NCI-H345 (cell line): ENCODE measurements around the gene CCDC69.
"Not testable (repeated sequence)": the region's sequence is repeated elsewhere in the genome, so short reads cannot be mapped to it uniquely, and the experiment has no call there.

Experiments
- DNase-seq: peaks from one replicate; lab custom pipeline; 2025; lab: John Stamatoyannopoulos, UW

CCDC69 gene

DNA sequence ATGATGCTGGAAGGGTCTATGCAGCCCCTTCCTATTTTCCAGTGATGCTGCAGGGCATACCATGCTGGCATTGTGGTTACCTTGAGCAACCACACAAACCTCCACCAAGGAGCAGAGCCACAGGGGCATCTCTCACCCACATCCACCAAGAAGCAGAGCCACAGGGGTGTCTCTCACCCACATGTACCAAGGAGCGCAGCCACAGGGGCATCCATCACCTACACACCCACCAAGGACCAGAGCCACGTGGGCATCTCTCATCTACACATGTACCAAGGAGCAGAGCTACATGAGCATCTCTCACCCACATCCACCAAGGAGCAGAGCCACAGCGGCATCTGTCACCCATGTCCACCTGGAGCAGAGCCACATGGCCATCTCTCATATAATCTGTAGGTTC lies 20.3 kb upstream of the CCDC69 start:
- no peak for DNase-seq

DNA sequence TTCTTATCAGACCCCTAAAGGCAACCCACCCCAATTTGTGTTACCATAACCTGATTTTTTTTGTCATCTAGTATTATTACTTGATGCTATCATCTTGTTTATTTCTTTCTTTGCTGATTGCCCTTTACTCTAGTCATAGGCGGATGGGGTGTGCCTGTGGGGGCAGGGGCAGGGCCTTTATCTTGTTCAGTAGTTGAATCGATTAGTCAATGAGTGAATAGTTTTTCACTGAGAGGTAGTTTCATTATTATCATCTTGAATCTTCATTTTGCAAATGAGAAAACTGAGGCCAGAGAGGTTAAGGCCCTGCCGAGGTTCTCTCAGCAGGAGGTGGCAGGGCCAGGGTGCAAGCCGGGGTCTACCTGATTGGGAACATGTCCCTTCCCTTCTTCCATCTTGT lies 19.7 kb upstream of the CCDC69 start:
- DNase-seq = no peak

- DNase-seq = no peak
These were observed 19.2 kb upstream of the CCDC69 start for GRCh38 chr5:151243127-151243526.

GRCh38 chr5:151240924-151241635 lies 17.2 kb upstream of the CCDC69 start:
- DNase-seq = peak; percentile 5

DNA sequence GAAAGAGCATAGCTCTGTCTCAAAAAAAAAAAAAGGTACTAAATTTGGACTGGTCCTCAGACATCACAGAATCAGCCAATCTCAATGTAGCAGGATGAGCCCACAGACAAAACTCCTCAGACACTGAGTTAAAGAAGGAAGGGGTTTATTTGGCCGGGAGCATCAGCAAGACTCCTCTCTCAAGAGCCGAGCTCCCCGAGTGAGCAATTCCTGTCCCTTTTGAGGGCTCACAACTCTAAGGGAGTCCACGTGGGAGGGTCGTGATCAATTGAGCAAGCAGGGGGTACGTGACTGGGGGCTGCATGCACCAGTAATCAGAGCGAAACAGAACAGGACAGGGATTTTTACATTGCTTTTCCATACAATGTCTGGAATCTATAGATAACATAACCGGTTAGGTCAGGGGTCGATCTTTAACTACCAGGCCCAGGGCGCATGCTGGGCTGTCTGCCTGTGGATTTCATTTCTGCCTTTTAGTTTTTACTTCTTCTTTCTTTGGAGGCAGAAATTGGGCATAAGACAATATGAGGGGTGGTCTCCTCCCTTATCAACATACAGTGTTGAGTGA lies 16.5 kb upstream of the CCDC69 start:
- not testable (repeated sequence) for DNase-seq

GRCh38 chr5:151239237-151239861 lies 15.5 kb upstream of the CCDC69 start:
- peak; percentile 3 for DNase-seq

DNA sequence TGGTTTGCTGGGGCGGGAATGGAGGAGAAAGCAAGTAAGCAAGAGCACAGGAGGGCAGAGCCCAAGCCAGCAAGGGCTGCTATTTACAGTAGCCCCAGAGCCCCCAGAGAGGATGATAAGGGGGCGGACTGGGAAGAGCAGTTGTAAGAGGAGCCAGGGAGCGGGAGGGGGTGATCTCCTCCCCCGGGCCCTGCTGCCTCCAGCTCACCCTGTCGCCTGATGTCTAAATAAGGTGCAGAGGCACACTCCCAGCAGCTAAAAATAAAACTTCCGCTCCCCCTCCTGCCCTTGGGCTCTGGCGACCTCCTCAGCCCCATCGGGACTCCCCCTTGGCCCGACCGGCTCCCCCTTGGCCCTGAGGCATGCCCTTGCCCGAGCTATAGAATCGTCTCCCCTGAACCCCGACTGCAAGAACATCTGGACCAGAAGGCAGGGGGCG lies 14.4 kb upstream of the CCDC69 start:
- no peak for DNase-seq

DNA sequence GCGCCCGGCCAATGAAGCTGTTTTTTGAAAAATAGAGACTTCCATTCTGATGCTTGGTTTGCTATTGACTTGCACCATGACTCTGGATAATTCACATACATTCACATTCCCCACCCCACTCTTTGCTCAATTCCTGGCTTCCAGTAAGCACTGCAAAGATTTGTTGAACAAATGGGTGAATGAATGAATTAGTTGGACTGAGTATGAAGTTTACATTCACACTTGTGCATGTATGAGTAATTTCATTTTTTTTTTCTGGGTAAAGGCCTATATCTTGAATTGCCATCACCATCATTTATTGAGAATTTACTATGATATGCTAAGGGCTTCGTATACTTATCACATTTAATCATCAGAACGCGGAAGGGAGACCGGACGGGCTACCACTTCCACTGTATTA lies 13.8 kb upstream of the CCDC69 start:
- DNase-seq = no peak

DNA sequence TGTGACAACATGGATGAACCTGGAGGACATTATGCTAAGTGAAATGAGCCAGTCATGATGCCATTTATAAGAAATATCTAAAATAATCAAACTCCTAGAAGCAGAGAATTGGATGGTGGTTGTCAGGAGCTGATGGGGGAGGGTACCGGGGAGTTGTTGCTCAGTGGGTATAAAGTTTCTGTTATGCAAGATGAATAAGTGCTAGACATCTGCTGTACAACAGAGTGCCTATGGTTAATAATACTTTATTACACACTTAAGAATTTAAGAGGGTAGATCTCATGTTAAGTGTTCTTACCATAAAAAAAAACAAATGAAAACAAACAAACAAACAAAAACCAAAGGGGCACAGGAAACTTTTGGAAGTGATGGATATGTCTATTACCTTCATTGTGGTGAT lies 13.0 kb upstream of the CCDC69 start:
- no peak for DNase-seq

GRCh38 chr5:151235239-151235571 lies 11.3 kb upstream of the CCDC69 start:
- DNase-seq = not testable (repeated sequence)

GRCh38 chr5:151234476-151235238 lies 10.8 kb upstream of the CCDC69 start:
- DNase-seq = no peak

GRCh38 chr5:151233616-151234085 lies 9.8 kb upstream of the CCDC69 start:
- DNase-seq = no peak

- no peak for DNase-seq
These were observed 7.5 kb upstream of the CCDC69 start for GRCh38 chr5:151231359-151231758.

GRCh38 chr5:151230048-151230680 lies 6.3 kb upstream of the CCDC69 start:
- DNase-seq = no peak

DNA sequence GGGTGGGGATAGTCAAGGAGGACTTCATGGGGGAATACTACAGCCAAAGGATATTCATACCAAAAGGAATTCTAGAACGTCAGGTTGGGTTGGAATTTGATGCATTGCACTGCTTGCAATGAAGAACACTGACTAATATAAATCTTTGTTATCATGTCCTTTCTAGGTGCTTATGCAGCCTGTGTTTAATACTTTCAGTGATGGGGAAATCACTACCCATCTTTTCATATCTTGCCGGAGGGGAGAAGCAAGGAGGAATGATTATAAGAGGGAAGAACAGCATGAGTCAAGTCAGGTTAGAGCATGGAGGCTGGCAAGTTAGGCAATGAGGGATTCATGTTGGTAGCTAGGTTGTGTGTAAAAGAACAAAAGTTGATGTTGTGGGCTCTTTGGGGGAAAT lies 5.1 kb upstream of the CCDC69 start:
- DNase-seq = no peak

DNA sequence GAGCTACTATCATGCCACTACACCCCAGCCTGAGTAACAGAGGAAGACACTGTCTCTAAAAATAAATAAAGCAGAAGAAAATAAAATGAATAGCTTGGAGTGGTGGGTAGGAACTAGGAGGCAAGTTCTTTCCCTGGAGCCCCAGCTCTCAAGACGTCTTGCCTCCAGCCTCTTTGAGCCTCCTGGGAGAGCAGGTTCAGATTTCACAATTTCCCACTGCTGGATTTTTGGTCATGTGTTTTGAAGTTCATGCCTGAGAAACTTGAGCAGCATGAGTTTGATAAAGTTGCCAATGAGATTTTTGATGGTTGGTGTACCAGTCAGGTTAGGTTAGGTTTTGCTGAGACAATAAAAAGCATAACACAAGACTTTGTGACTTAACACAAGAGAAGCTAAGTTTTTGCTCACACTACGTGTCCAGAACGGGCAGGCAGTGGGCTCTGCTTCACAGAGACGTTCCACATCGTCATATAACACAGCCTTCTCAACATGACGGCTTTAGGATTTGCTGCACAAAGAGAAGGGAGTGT lies 4.1 kb upstream of the CCDC69 start:
- DNase-seq = no peak

- no peak for DNase-seq
These were observed 1.6 kb upstream of the CCDC69 start for GRCh38 chr5:151225475-151225874.

GRCh38 chr5:151225071-151225470 lies 1.2 kb upstream of the CCDC69 start:
- no peak for DNase-seq

GRCh38 chr5:151224372-151224771 lies 480 bp upstream of the CCDC69 start:
- no peak for DNase-seq

DNA sequence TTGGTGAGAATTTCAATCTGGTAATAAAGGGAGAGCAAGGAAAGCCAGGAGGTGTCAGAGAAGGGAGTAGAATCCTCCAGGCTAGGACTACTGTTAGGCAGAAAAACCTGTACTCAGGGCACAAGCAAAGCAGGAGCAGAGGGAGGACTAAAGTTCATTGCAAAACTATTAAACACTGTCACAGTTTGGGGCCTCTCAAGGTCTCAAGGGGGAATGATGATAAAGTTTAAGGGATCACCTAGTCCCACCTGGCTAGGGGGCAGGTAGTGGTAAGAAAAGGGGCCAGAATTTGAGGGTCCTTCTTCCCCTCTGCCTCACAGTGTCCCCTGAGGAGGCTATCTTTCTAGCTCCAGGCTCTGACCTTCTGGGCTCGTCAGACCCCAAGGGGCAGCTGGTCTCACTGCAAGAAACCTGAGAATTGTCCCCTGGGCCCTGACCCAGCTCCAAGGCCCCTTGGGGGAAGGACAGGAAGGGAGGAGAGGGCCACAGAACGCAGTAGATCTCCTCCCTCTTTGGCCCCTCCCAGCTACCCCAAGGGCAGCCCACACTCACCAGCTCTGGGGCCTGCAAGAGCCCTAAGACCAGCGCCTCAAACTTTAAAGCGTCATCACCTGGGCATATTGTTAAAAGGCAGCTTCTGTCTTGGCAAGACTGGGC lies 974 bp downstream of the CCDC69 start:
- DNase-seq = no peak

DNA sequence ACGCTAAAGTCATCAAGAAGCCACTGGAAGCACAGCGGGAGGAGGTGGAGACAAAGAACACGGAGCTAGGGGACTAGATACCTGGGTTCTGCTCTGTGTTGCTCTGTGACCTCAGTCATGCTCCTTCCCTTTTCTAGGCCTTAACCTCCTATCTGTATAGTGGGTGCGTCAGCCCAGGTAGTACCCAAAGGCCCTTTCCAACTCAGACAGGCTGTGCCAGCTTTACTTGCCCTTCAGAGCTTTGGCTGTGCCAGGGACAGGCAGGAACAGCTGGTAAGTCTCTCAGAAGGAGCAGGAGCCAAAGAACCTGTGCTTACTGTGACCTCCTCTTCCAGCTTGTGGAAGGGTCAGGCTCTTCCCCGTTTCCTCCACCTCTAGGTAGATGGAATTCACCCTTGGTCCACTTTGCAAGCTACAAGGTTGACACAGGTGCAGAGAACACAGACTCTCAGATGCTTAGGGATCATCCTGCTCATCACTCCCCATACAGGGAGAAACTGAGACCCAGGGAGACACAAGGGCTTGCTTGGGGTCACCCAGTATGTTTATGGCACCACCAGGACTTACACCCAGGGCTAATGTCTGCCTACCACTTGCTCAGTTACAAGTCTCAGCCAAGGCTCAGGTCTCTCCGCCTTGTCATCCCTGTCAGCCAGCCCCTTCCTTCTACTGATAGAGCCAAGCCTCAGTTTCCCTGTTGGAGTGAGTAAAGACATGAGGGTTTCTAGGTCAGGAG lies 1.7 kb downstream of the CCDC69 start:
- no peak for DNase-seq
